Stimulated activated CD8-positive, alpha-beta memory T cell treated with anti-CD3 and anti-CD28 coated beads, Interleukin-15, amount 100 ng/mL, for 1 hour (primary cell): Measurements from ENCODE around the gene C2orf76.
"Not testable (repeated sequence)": the region's sequence is repeated elsewhere in the genome, so short reads cannot be mapped to it uniquely, and the experiment has no call there.

Experiments used
- DNase-seq: peaks from one replicate; pipeline ENCODE4 v3.0.0-alpha.2; 2020; ENCODE audit warnings: low read depth

C2orf76 gene

DNA sequence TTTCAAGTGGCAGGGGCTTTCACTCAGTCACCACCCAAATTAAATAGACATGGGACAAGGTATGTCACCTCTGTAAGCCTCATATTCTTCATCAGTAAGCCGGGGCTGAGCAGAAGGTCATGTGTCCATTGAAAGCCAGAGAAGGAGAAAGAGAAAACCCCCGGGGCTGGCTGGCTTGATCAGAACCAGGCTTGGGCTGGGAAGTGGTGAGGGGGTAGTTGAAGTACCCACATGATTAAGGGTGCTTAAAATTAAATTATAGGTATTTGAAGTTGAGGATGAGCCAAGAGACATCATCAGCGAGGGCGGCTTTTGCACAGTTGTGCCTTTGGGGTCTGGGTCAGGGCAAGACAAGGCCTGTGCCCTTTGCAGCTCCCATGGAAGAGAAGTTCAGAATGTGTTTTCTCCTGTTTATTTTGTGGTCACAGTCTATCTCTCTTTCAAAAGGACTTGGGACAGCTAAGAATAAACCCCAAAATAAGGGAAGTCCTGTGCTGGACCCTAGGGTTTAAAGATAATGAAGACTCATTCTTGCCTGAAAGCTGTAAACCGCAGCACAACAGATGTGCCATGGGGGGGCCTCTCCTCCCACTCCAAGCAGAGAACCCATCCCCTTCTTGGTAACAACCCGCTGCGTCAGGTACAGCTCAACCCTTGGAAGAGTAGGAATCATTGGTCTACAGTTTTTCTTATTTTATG, 10.8 kb upstream of the C2orf76 start:
- DNase-seq, result no peak

DNA sequence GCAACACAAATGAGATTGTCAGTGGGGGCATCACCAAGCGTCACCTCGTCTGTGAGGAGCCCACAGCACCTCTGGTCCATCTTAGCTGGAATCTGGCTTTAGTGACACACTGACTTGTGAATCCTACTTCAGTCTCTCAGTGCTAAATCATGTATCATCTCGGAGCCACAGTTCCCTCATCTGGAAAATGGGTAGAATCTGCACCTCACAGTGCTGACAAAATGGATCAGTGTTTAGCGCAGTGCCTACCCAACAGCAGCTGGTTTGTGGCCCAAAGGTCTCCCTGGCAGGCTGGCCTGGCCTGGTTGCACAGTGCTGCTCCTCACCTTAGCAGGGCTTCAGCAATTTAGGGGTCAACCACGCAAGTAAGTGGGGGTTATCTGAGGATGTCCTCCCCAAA, 10.2 kb upstream of the C2orf76 start:
- DNase-seq, result no peak

DNA sequence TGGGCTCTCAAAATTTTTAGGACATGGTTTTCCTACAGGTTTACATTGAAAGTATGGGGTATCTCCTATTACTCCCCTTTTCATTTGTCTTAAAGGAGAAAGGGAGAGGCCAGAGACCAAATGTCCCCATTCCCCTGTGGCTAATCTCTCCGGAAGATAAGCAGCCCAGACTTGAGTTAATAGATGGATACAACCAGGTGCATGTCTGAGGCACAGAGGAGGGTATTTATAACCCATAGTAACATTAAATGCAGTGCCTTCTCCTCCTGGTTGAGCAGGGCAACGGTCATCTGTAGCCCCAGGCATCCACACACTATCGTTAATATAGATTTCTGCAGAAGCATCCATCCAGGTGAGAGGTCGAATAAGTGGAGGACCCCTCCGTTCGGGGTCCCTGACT, 9.8 kb upstream of the C2orf76 start:
- DNase-seq, result not testable (repeated sequence)

DNA sequence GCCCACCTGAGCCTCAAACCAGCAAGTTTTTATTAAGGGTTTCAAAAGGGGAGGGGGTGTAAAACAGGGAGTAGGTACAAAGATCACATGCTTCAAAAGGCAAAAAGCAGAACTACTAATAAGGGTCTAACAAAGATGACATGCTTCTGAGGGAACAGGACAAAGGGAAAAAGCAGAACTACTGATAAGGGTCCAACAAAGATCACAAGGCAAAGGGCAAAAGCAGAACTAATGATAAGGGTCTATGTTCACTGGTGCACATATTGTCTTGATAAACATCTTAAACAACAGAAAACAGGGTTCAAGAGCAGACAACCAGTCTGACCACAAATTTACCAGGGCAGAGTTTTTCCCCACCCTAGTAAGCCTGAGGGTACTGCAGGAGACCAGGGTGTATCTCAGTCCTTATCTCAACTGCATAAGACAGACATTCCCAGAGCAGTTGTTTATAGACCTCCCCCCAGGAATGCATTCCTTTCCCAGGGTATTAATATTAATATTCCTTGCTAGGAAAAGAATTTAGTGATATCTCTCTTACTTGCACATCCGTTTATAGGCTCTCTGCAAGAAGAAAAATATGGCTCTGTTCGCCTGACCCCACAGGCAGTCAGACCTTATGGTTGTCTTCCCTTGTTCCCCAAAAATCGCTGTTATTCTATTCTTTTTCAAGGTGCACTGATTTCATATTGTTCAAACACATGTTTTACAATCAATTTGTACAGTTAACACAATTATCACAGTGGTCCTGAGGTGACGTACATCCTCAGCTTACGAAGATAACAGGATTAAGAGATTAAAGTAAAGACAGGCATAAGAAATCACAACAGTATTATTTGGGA, 7.5 kb upstream of the C2orf76 start:
- not testable (repeated sequence) for DNase-seq

DNA sequence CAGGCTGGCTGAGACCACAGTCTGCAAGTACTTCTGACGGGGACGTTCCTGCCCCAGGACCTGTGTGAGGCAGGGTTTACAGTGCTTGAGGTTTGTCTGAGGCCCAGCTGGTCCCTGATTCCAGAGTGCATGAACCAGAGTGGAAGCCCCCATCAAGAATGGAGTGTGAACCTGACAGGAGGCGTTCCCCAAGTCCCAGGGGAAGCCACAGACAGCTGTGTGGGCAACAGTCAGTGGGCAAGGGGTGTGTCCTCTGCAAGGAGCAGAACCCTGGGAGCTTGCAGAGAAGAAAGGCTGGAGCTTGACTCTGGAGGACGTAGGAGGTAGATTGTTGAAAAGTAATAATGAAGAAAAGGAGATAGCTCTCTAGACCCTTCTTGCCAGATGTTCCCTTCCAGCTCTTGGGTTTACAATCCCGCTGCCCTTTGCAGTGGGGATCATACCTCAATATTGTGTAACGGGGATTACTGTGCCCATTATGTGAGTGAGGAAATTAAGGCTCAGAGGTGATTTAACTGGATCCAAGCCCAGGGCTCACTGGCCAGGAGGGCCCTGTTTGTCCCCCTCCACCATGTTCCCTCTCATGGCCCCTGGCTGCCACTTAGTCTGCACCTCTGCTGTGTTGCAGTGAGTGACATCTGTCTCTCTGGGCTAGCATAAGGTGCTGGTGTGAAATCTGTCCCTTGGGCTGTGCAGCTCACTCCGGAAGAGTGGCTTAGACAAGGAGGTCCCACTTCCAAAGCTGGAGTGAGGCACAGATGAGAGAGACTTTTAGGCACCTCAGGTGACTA, 6.3 kb upstream of the C2orf76 start:
- DNase-seq, result no peak

DNA sequence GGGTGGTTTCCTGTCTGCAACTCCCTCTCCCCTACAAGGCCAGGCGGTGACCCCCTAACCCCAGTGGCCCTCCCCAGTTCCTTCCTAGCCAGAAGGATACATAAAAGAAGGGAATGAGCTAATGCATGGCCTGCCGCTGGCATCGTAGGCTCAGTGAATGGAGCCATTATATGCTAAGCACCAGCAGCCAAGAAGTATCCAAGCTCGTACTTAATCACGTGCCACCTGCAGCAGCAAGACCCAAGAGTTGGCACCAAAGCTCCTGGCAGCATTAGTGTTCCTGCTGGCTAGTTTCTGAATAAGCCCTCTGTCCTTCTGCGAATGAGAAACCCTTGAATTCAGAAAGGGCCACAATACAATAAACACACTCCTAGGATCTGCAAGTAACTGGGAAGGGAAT, 4.5 kb upstream of the C2orf76 start:
- DNase-seq, result no peak

DNA sequence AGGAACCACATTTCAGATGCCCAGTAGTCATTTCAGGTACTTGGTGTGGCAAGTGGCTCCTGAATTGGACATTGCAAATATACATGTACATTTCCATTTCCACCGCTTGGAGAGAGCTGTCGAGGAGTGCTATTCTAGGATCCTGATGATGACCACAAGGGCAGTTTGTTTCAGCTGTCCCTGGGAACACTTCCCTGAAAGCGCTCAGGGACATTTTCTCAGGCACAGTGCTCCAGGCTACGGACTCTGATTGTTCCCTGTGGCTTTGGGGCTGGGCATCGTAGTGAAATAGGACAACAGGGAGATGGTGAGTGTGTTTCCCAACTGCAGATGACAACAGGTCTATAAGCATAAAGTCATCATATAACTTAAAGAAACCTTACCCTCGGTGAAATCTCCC, 3.2 kb upstream of the C2orf76 start:
- DNase-seq, result no peak

DNA sequence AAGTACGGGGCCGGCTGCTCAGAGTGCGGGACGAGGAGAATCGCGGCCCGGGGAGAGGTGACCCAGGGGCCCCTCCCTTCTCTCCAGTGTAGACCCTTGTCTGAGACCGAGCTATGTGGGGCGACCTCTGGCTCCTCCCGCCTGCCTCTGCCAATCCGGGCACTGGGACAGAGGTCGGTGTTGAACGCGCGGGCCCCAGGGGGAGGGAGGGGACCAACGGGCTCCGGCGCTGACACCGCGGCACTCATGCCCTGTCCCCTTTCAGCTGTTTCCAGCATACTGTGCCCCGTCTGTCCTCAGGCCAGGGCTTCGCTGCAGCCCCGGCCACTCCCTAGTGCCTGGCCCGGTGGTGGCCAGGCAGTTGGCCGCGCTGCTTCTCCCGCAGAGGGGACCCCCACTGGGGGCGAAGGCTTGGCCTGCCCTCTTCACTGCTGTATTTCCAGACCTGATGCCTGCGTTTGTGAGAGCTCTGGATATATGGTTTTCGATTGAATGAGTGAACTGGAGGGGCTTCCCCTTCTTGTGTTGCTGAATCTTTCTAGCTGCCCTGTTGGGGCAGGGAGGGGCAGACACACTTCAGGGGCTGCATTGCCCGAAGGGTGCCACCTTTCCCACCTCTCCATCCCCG, 952 bp upstream of the C2orf76 start:
- peak; percentile 6 for DNase-seq

DNA sequence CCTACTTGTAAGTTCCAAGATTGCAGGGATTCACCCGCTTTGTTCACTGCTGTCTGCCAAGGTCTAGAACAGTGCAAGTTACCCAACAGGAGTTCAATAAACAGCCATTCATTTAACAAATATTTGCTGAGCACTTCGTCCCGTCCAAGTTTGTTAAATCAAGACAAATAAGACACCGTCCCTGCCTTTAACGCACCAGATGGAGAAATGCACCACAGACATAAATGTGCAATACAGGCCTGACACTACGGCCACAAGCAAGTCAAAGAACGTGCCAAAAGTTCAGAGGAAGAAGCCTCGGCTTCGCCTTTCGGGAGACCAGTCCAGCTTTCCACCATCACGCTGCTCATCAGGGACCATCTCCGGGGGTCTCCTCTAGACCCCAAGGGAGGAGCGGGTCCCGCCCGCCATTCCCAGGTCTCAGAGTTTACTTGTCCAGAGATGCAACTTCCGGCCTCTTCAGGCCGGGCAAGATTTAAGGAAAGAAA, 429 bp downstream of the C2orf76 start:
- DNase-seq, result no peak

DNA sequence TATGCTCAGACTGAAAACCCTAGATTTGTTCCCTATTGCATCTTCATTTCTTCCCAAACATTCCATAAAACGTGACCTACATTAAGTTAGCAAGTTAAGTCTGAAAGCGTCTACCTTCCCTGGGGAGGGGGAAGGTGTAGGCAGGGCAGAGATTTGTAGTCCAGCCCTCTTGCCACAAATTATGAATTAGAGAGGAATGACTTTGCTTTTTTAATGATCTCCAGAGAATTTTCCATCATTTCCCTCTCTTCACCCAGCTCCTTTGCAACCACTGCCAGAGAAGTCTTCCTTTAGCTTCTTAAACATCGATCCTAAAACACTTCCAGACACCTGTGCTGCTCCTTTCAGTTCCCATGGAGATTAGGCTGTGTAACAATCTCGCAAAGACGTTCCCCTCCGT, 1.2 kb downstream of the C2orf76 start:
- no peak for DNase-seq

DNA sequence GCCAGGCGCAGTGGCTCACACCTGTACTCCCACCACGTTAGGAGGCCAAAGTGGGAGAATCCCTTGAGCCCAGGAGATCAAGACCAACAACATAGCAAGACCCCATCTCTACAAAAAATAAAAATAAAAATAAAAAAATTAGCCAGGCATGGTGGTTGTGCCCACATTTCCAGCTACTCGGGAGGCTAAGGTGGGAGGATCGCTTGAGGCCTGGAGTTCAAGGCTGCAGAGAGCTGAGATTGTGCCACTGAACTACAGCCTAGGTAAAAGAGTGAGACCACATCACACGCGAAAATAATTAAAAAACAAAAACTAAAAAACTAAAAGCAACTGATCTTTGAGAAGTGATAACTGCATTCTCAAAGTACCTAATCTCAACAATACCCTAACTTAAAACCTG, 1.8 kb downstream of the C2orf76 start:
- no peak for DNase-seq

DNA sequence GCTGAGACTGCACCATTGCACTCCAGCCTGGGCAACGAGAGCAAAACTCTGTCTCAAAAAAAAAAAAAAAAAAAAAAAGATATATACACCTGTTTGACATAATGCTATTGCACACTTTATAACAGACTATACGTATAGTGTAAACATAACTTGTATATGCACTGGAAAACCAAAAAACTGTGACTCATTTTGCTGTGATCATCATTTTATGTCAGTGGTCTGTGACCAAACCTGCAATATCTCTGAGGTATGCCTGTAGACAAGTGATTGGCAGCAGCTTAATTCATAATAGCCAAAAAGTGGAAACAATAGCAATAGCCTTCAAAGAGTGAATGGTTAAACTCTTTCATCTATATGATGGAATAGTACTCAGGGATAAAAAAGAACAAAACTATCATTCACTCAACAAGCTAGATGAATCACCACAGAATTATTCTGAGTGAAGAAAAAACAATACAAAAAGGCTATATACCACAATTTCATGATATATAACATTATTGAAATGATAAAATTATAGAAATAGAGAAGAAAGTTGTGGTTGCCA, 6.1 kb downstream of the C2orf76 start:
- no peak for DNase-seq

DNA sequence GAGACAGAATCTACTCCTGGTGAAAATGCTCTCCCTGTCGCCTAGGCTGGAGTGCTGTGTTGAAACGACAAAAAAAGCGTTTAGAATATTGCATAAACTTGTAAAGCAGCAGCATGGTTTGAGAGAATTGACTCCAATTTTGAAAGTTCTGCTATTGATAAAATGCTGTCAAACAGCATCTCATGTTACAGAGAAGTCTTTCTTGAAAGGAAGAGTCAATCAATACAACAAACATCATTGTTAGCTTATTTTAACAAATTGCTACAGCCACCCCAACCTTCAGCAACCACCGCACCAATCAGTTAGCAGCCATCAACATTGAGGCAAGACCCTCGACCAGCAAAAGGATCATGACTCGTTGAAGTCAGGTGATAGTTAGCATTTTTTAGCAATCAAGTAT, 6.9 kb downstream of the C2orf76 start:
- DNase-seq, result no peak

DNA sequence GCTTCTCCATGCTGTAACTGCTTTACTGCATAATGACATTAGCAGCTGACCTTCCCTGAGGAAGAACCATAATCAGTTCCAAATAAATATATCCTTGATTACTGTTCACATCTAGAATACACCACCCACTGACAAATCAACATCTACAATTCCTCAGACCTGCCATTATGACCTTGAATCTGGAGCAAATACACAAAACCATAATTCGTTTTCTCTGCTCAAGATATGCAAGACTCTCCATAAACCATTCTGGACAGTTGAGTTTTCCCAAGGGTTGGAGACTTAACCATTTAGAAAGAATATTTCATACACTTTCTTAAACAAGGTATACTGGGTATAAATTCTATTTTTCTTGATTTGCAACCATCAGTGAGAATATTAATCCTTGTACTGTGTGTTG, 11.8 kb downstream of the C2orf76 start:
- DNase-seq, result no peak

DNA sequence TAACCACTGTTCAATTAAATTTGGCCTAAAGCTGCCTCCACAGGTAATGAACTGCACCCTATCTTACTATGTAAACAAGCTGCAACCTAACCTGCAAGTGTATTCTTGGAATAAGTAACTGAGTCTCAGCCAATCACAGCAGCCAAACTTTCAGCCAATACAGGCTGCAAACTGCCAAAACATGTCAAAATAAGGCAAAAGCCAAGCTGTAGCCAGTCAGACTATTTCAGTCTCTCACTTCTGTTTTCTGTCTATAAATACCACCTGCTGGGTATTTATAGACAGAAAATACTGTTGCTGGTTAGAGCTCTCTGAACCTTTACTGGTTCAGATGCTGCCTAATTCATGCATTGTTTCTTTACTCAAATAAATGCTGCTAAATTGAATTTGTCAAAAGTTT, 14.3 kb downstream of the C2orf76 start:
- no peak for DNase-seq

DNA sequence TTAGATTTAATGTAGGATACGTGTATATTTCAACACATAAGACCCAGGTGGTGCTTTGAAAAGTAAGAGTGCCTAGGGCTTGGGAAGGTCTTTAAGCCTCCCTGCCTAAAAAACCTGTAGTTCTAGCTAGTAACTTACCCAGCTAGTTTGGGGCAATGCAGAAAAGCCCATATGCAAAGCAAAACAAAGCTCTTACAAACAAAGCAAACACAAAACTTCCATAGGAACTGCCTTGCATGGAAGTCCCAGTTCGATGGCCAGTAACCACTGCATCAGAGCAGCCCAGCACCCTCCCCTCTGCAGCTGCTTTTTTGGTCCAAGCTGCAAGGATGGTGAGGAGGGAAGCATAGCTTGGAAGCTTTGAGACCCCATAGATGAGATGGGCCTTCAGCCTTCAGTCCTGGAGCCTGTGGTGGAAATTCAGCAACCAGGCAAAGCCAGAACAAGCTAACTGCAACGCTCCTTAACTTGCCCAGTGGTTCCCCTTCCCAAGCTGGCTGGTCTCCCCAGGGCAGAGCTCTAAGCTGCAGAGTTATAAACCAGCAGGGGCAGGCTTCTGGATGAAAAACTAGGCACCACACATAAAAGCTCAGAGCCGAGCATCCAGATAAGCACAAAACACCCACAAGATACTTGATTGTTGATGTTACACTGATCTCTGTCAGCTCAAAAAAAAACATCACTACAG, 16.2 kb downstream of the C2orf76 start:
- DNase-seq, result no peak

DNA sequence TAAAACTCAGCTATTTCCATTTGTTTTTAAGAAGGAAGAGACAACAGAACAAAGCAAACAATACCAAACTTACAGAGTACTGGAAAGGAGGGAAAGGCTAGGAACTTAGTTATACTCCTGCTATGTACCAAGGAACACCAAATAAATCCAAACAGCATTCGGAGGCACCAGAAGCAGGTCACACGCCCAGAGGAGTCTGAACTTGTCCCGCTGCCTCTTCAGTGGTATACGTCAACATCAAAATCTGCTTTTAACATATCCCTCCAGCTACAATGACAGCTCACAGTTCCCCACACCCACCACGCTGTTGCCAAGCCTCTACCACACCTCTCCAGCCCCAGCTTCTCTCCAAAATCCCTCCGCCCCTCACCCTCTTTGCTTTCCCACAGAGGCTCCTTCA, 17.3 kb downstream of the C2orf76 start:
- DNase-seq, result no peak

DNA sequence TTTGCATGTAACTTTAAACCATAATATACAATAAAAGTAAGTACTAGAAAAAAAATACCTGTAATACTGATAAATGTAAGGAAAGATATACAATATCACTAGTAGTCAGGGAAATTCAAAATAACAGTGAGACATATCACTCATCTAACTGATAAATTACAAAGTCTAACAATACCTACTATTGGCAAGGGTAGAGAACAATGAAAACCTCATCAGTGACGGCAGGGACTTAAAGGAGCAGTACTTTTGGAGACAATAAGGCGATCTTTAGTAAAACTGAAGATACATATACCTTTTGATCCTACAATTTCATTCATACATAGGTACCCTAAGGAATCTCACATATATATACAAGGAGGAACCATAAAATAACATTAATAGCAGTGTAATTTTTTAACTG, 24.9 kb downstream of the C2orf76 start:
- no peak for DNase-seq

DNA sequence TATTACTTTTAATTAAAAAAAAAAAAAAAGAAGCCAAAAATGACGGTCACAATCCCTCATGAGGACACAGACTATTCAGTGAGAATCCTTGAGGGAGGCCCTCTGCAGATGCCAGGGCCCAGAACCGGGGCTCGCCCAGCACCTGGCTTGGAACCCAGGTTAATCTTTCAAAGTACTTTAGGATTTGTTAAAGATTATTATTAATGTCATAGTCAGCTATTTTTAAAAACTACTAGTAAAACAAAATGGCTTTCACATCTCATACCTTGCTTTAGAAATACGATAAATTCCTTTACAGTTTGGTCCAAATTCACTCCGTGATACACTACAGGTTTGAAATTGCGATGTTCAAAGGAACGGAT, 27.1 kb downstream of the C2orf76 start:
- DNase-seq, result no peak

DNA sequence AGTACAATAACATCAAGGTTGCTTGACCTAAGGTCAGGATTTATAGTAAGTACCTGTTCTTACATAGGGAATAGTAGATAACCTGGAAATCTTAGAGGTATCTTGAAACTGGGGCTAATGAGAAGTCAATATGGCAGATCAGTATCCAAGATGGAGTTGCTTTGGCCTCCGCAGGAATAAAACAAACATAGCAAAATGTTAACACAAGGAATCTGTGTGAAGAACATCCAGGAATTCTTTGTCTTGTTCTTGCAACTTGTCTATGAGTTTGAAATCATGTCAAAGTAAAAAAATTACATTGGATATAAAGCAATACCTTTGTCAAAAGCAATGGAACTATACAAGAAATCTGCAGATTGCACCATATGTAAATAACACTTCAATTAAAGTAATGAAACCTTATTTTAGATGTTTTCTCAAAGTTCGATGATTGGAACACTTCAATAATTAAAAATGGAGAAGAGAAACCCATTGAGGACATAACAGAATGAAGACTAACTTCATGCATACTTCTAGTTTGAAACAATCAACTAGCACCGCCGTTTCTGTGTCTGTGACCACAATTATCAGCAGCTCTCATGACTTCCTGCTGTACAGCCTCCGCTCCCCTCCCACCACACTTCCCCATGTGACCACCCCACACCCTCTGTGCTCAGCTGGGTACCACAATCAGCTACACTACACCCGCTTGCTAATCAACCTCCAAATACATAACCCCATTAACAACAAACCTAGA, 27.6 kb downstream of the C2orf76 start:
- peak; percentile 15 for DNase-seq

DNA sequence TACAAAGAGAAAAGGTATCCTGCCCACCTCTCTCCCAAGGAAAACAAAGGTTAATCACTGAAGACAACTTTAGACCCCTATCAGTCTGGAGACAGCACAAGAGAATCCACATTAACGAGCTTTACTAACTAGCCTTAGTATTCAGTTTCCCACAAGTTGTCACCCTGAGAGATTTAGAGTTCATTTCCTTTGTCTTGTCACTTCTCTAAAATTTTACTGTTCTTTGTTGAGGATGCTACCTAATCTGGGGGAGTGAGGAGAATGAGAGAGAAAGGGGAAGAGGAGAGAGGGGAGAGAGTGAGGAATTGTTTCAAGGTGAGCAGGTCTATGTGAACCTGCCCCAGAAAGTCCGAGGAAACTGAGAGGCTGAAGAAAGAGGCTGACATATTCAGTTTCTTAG, 28.4 kb downstream of the C2orf76 start:
- DNase-seq, result no peak
